GM11168 (cell line): ENCODE results near the gene GBA2.

Source experiments
- in situ Hi-C: fragments of 300-500 bp; cut with MboI; formaldehyde crosslinking; loops from one replicate; pipeline ENCODE4 v1.12.0; 2022; ENCODE audit warnings: low sequenced_read_pairs; ENCODE audit not compliant: unreplicated experiment

Gene GBA2

GRCh38 chr9:35767458-35767857 is 18.4 kb upstream of the GBA2 start:
- in situ Hi-C loops: no loop called here

- in situ Hi-C loops: no loop called here
Observed at GRCh38 chr9:35766997-35767396, 18.0 kb upstream of the GBA2 start.

- in situ Hi-C loops: no loop called here
Observed at GRCh38 chr9:35763803-35764202, 14.8 kb upstream of the GBA2 start.

GRCh38 chr9:35763181-35763580 is 14.2 kb upstream of the GBA2 start:
- in situ Hi-C loops: no loop called here

GRCh38 chr9:35760651-35761050 is 11.6 kb upstream of the GBA2 start:
- in situ Hi-C loops: no loop called here

GRCh38 chr9:35759795-35760194 is 10.8 kb upstream of the GBA2 start:
- in situ Hi-C loops: no loop called here

- in situ Hi-C loops: no loop called here
Observed at GRCh38 chr9:35758475-35759050, 9.5 kb upstream of the GBA2 start.

- in situ Hi-C loops: no loop called here
Observed at GRCh38 chr9:35757892-35758275, 8.9 kb upstream of the GBA2 start.

- in situ Hi-C loops: no loop called here
Observed at GRCh38 chr9:35757226-35757891, 8.3 kb upstream of the GBA2 start.

- in situ Hi-C loops: no loop called here
Observed at GRCh38 chr9:35756275-35757225, 7.5 kb upstream of the GBA2 start.

- in situ Hi-C loops: no loop called here
Observed at GRCh38 chr9:35755071-35755470, 6.0 kb upstream of the GBA2 start.

- in situ Hi-C loops: no loop called here
Observed at GRCh38 chr9:35754264-35754663, 5.2 kb upstream of the GBA2 start, which contains the start of gene MSMP. Gene MSMP, minus strand, starts transcription at chr9:35754276. Its CDS starts 147 bp downstream, at chr9:35754129.

GRCh38 chr9:35753466-35753865 is 4.4 kb upstream of the GBA2 start:
- in situ Hi-C loops: no loop called here

GRCh38 chr9:35750256-35750531 is 1.2 kb upstream of the GBA2 start:
- in situ Hi-C loops: no loop called here

GRCh38 chr9:35749515-35750255 is 657 bp upstream of the GBA2 start:
- in situ Hi-C loops: loop anchor here (25.0 kb wide), 1 partner anchor 687 kb away; the partner anchor contains the start of gene VCP

- in situ Hi-C loops: loop anchor here (25.0 kb wide), 1 partner anchor 686 kb away; the partner anchor contains the start of gene VCP
Observed at GRCh38 chr9:35748242-35748857, 678 bp downstream of the GBA2 start.

- in situ Hi-C loops: loop anchor here (25.0 kb wide), 1 partner anchor 684 kb away; the partner anchor contains the start of gene VCP
Observed at GRCh38 chr9:35746583-35746982, 2.4 kb downstream of the GBA2 start.

GRCh38 chr9:35745569-35745968 is 3.5 kb downstream of the GBA2 start:
- in situ Hi-C loops: loop anchor here (25.0 kb wide), 1 partner anchor 683 kb away; the partner anchor contains the start of gene VCP

GRCh38 chr9:35743880-35744518 is 5.0 kb downstream of the GBA2 start:
- in situ Hi-C loops: loop anchor here (25.0 kb wide), 1 partner anchor 682 kb away; the partner anchor contains the start of gene VCP
